HG02852 (cell line): Measurements from ENCODE around the gene TSPO.
"Not testable (repeated sequence)": the region's sequence is repeated elsewhere in the genome, so short reads cannot be mapped to it uniquely, and the experiment has no call there.

Experiments
- ATAC-seq: cut with Tn5 transposase; IDR thresholded peaks from one replicate; pipeline ENCODE4 v1.9.1; 2021; ENCODE audit warnings: mild to moderate bottlenecking, moderate library complexity; ENCODE audit not compliant: unreplicated experiment

TSPO gene

DNA sequence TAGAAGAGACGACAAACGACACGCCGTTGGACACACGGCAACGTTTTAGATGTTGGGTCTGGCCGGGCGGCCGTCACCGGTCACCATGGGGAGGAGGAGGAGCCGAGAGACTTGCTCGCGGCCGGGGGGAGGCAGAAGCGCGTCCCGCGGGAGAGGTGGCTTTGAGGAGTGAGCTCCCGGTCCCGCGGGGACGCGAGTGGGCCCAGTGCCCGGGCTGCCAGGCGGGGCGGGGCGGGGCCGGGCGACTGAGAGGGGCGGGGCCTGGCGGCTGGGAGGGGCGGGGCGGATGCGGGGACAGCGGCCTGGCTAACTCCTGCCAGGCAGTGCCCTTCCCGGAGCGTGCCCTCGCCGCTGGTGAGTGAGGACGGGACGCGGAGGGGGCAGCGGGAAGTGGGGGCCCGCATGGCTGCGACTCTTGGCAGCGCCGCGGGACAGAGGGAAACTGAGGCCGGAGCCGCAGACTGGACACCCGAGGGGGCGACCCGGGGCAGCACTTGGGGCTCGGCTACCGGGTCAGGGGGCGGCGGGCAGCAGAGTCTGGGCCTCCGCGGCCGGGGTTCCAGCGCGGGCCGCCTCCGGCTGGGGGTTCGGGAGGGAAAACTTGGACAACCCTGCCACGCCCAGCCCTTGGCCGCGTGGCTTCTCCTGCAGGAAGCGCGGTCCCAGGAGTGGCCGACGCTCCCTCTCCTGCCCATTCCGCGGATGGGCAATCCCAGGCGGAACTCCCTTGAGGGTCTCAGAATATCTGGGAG is at the start of gene TSPO:
Gene TSPO, plus strand, starts transcription at position 309 of the 752 bp plus-strand sequence. CDS start 7,680 bp downstream, outside the sequence.
- ATAC-seq = no peak

GRCh38 chr22:43104056-43104625 is 47.2 kb upstream of the TSPO start:
- ATAC-seq = not testable (repeated sequence)

DNA sequence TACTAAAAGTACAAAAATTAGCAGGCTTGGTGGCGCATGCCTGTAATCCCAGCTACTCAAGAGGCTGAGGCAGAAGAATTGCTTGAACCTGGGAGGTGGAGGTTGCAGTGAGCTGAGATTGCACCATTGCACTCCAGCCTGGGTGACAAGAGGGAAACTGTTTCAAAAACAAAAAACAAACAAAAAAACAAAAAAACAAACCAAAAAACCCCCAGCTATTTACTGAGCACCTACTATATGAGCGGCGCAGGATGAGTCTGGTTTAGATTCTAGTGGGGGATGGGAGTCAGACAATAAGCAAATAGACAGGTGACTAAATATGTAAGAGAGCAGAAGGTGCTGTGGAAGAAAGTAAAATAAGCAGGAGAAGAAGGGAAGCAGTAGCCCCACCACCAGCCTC is 46.4 kb upstream of the TSPO start:
- not testable (repeated sequence) for ATAC-seq

DNA sequence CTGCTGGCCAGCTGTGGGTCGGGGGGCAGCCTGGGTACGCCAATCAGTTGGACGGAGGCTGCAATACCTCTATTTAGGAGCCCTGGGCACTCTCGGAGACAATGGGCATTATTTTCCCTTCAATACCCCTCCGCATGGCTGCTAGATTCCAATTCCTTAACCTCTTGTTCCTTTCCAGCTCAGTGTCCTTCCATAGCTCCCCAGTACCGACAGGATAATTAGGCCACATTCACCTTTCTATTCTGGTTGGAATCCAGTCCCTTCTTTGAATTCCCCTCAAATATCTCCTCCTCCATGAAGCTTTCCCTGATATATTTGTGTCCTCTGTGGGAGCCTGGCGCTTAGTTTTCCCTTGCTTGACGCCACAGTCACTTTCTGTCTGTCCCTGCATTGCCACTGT is 45.1 kb upstream of the TSPO start:
- ATAC-seq = no peak

DNA sequence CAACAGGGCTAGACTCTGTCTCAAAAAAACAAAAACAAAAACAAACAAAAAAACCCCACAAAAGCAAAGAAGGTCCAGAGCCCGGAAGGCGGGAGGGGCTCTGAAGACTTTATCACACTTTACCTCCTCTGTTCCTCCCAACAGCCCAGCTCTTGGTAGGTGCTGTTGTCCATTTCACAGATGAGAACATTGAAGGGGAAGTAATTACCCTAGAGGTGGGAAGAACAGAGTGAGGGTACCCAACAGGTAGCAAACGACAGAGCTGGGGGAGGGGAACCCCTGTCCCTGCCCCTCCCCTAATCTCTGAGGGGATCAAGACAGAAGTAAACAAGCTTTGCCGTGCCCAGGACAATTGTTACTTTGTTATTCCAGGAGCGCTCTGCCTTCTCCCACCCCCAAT is 41.8 kb upstream of the TSPO start:
- ATAC-seq = no peak

DNA sequence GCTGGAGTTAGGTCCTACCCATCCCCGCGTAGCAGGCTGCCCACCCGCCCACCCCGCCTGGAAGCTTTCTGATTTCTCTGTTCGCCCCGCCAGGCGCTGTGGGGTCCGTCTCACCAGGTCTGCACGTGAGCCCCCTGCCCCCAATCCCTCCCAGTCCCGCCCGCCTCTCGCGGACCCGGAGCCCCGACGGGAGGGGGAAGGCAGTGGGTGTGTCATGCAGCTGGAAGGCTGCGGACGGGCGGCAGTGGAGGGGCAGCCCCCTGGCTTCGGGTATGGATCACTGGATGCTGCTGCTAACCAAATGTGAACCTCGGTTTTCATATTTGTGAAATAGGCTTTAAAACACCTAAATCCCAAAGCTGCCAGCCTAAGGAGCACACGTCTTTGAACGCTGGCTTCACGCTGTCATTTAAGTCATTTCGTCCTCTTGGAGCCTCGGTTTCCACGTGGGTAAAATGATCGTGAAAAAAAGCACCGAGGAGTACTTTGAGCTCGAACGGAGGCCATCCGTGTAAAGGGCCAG is 41.4 kb upstream of the TSPO start:
- no peak for ATAC-seq

GRCh38 chr22:43110444-43110926 is 40.9 kb upstream of the TSPO start, which contains the start of gene BIK:
BIK (plus strand) TSS chr22:43110750; CDS start chr22:43124023, 13,273 bp downstream.
- peak; percentile 33 for ATAC-seq

DNA sequence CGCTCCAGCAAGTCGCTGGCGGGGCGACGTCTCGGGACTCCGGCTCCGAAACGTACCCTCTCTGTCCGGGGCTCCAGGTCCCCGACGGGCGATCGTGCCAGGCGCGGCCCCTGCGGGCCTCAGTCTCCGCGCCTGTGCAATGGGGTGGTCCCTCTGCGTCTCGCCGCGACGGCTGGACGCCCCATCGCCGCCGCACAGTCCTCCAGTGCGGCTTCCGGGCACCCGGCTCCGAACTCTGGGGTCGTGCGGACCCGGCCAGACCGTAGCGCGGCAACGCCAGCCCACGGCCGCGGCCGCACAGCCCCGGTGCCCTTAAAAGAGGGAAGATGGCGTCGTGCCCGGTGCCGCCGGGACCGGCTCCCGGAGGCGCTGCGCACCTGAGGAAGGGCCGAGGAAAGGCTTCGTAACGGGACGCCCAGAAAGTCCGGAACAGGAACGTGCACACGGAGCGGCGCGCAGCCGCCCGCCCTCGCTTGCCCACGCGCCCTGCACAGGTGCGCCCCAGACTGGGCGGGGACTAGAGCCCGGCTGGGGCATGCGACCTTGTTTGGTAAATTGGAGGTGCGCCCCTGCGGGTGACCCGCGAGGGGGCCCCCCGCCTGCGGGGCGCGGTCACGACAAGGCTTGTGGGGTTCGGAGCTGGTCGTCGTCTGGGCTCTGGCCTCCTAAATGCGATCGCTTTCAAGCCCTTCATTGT is 40.3 kb upstream of the TSPO start:
- ATAC-seq = peak; percentile 51

GRCh38 chr22:43113526-43114251 is 37.7 kb upstream of the TSPO start:
- ATAC-seq = no peak

DNA sequence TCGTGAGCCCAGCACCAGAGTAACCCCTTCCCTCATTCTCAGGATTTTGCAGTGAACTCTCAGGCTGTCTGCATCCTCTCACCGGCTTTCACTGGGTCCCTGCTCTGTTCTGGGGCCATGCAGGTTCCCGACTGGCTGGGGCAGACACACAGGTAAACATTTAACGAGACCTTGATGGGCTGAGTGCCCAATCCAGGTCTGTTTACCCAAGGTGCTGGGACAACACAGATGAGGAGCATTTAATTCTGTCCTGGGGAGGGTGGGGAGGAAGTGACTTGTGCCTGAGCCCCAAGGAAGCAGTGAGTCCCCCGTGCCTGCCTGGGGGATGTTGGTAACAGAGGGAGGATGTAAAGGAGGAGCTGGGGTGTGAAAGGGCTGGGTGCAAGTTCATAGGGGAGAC is 36.4 kb upstream of the TSPO start:
- ATAC-seq = no peak

DNA sequence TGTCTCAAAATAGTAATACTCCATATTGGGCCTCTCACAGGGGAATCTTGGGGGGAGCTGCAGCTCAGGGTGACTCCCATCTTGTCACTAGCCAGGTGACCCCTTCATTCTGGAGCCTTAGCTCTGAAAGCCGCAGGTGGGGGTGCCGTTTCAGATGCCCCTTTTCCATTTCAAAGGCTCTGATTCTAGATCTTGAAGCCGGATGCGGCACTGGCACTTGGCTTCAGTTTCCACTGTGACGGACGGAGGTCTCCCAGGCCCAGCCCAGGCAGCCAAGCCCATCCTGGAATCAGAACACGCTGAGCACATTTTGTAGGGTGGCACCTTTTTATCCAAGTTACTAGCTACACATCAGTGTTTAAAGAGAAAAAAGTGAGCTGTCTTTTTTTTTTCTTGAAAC is 34.4 kb upstream of the TSPO start:
- ATAC-seq = no peak

DNA sequence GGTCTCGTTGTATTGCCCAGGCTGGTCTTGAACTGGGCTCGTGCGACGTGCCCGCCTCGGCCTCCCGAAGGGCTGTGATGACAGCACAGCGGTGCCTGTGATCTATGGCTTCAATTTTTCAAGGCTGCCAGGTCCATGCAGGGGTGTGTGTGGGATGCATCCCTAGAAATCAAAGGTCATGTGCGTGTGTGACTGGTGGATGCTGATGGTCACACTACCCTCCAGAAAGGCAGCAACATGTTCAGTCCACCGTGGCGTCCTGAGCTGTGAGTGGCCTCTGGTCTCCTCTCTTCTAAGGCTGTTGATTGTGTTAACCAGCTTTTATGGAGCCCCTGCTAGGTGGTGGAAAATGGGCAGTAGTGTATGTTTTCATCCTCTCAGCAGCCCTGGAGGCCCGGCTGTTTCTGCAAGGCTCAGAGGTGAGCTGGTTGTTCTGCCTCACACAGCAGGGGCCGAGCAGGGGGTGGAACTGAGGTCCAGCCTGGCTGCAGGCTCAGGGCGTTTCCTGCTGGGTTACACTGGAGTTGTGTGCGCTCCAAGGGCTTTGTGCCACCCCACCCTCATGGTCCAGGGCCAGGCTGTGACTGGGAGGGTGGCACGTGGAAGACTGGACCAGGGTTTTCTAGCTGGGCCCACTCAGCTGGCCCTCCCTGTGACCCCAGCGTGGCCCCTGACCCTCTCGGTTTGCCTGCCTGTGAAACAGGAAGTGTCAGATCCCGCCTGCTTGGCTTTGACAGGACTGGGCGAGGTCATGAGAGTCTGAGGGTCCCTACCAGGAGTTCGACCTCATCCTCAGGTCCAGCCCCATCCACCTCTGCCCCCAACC is 33.1 kb upstream of the TSPO start:
- no peak for ATAC-seq

- ATAC-seq = peak; percentile 69
Observed at GRCh38 chr22:43118953-43119458, 32.4 kb upstream of the TSPO start.

DNA sequence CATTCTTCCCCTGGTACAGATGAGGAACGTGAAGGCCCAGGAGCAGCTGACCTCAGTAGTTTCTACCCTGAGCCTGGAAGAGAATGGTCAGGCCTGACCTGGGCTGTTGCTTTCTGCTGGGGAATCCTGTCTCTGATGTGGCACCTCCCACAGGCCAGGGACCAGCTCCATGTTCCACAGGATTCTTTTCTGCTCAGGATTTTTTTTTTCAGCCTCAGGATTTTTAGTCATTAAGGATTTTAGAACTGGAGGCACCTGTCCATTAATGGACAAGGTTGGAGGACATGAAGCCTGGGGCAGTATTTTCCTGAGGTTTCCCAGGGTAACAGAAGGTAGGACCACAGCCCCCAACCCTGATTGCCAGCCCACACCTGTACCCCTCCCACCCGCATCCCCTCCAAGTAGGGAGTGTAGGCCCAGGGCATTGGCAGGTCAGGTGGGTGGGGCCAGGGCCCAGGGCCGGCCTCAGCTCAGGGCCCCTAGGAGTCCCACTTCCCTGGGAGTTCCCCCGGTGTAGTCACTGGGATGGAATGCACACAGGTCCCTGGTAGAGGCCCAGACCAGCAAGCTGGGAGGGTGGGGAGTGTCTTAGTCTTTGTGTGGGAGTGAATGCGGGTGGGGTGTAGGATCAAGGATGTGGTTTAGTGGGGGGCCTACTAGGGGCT is 24.7 kb upstream of the TSPO start:
- ATAC-seq = no peak

- ATAC-seq = no peak
Observed at GRCh38 chr22:43127166-43127908, 24.0 kb upstream of the TSPO start.

GRCh38 chr22:43128116-43128515 is 23.2 kb upstream of the TSPO start:
- no peak for ATAC-seq

- ATAC-seq = no peak
Observed at GRCh38 chr22:43128928-43129424, 22.4 kb upstream of the TSPO start.
